Measurements from ENCODE around the gene ILK. TPM values are rescaled to one million over a fixed set of nuclear protein-coding genes. Genes with fewer than 3 reads are reported as not detected.

The ILK gene
- total RNA-seq, 1 experiment from 2014 or later = 73.5 TPM

GRCh38 chr11:6596239-6596877, 7.2 kb upstream of the ILK start:
- Histone ChIP-seq H4K20me1 (ENCODE audit: insufficient read depth) (no peaks in the 10 kb centered on the region), H3K27ac (ENCODE audit: low read depth, low read length) (no peak overlapping the region), H3K4me3 (replicated peaks in 1 of 2; ENCODE audit: low read depth in 1 of 2, low read length in 2 of 2) (no peak overlapping the region), H3K36me3 (ENCODE audit: control insufficient read depth in 1 of 2, insufficient read depth in 2 of 2, low read length in 2 of 2) (peaks cover 28 to 40% of the 10 kb centered on the region in 2 experiments; a peak in 3 of 4 replicates), H3K79me2 (ENCODE audit: insufficient read depth, low read length) (peaks cover 37% of the 10 kb centered on the region), H3K4me1 (ENCODE audit: control insufficient read depth in 1 of 2, insufficient read depth in 2 of 2, low read length in 2 of 2) (no peaks in the 10 kb centered on the region), H3K27me3 (ENCODE audit: insufficient read depth, low read length) (no peaks in the 10 kb centered on the region), H3K9ac (ENCODE audit: low read length) (no peak overlapping the region), H3K4me2 (ENCODE audit: low read length) (no peak overlapping the region), H3K9me2 (ENCODE audit: insufficient read depth) (no peaks in the 10 kb centered on the region), H3K9me3 (ENCODE audit: control insufficient read depth in 1 of 2, insufficient read depth in 1 of 2, low read depth in 1 of 2, low read length in 2 of 2) (no peaks in the 10 kb centered on the region), H2AFZ (ENCODE audit: low read depth, low read length, poor library complexity, severe bottlenecking) (no peak overlapping the region)
- ATAC-seq = no peak
- TF ChIP-seq JUND (IDR thresholded peaks at IDR 0.05) (no peak), EZH2phosphoT487 (IDR thresholded peaks at IDR 0.05; ENCODE audit: borderline replicate concordance) (no peak), ZBTB33 (IDR thresholded peaks at IDR 0.05; ENCODE audit: extremely low read depth, insufficient replicate concordance, low read length) (no peak), EZH2 (IDR thresholded peaks at IDR 0.05) (no peak), POLR2A (IDR thresholded peaks at IDR 0.05; ENCODE audit: borderline replicate concordance, extremely low read depth, insufficient read depth, insufficient read length) (no peak), FOSL1 (IDR thresholded peaks at IDR 0.05; ENCODE audit: low read depth) (no peak), RAD21 (IDR thresholded peaks at IDR 0.05; ENCODE audit: low read depth) (no peak)
- TF ChIP-seq, protein P1, sequence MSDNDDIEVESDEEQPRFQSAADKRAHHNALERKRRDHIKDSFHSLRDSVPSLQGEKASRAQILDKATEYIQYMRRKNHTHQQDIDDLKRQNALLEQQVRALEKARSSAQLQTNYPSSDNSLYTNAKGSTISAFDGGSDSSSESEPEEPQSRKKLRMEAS (IDR thresholded peaks at IDR 0.05) = no peak
- no TSS peak for BruUV-seq (replicated peaks)
- ChIA-PET POLR2A (no interaction called here), RAD21 (ENCODE audit: low non-redundant PET in 1 of 2, low total read pairs in 2 of 2, uncharacterized antibody in 2 of 2, unreplicated experiment in 2 of 2) (no interaction called here), CTCF (no interaction called here)
- intact Hi-C loops (cut with micrococcal nuclease) = no loop called here
- DNase-seq (ENCODE audit: low read depth, low spot score) = no peak

All from HCT116 (cell line).